GM18873 (cell line): ENCODE measurements around the gene RALGAPA1.
"Not testable (repeated sequence)": the region's sequence is repeated elsewhere in the genome, so short reads cannot be mapped to it uniquely, and the experiment has no call there.

ENCODE experiments used
- ATAC-seq: cut with Tn5 transposase; IDR thresholded peaks from one replicate; pipeline ENCODE4 v1.9.1; 2021; ENCODE audit warnings: mild to moderate bottlenecking, moderate library complexity, moderate number of reproducible peaks; ENCODE audit not compliant: unreplicated experiment, low FRiP score

The RALGAPA1 gene

DNA sequence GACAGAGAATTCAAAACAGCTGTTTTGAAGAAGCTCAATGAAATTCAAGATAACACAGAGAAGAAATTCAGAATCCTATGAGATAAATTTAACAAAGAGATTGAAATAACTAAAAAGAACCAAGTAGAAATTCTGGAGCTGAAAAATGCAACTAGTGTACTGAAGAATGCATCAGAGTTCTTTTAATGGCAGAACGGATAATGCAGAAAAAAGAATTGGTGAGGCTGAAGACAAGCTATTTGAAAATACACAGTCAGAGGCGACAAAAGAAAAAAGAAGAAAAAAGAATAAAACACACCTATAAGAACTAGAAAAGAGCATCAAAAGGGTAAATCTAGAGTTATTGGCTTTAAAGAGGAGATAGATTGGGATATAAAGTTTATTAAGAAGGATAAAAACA, 171.8 kb downstream of the RALGAPA1 start:
- no peak for ATAC-seq

DNA sequence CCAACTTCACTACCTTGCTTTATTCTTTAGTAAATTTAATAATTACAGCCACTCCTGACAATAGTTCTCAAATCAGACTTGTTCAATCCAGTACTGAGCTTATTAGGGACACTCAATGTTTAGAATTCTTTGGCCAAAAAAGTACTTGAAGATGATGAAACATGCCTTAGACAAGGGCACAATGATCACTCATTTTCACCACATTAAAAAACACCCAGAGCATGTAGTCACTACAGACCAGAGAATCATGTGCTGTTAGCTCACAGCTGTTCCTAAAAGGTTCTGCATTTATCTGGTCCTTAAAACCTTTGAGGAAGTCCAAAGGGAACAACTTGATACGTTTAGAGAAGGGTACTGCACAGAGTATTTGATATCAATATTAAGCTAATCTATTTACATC, 176.4 kb downstream of the RALGAPA1 start:
- no peak for ATAC-seq

DNA sequence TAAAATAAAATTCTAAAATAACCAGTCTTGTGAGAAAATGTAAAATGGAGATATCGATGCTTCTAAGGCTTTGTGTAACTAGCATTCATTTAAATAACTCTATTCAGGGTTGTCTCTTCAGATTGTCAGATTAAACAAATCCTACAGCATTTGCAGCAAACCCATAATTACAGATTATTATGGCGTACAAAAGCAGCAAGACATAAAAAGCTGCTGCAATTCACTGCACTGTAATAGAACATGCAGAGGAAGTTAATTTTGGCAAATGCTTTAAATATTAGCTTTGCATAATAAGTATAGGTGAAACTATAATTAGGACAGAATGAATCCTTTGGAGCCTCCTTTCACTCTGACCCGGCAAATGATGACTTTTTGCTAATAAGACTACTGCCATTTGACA, 176.8 kb downstream of the RALGAPA1 start:
- no peak for ATAC-seq

DNA sequence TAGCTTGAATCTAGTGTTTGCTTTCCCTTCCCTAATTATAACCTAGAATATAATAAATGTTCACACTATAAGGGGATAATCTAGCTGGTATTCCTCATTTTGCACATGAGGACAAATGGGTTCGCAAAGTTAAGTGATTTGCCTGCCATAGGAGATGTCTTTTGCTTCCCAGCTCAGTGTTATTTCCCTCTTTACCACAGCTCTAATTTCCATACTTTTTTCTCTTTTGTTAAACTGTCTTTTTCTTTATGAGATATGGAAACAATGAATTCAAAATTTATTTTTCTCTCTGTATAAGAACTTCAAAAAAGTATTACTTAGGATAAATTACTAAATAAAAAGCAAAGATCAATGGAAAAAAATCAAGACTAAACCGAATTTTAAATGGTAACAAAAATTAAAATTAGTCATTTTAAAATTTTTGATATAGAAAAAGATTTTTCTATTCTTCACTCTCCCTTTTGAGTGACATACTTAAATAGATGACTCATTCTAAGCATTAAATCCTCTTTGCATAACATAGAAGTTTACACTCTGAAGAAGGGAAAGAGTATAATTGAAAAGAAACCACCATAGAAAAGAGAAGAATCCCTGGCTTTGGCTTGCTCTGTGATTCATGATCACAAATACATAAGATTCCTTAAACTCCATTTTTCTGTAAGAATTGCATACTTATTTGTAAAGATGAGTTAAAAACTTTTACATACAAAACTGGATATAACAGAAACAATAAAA, 177.9 kb downstream of the RALGAPA1 start:
- ATAC-seq, result no peak

DNA sequence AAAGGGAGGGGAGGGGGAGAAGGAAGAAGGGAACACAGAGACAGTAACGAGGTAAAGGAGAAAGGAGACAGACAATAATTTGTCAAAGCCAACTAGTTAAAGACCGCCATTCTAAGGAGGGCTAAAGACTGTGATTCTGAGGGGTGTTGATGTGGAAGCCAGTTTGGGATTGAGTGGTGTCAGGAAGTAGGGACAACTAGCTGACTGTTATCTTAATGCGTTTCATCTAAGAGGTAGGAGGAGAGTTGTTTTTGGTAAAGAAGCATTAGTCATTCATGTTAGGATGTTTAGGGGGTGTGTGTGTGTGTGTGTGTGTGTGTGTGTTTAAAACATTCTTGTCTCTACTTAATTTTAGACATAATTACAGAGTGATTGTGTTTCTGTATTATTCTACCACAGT, 180.1 kb downstream of the RALGAPA1 start:
- no peak for ATAC-seq

DNA sequence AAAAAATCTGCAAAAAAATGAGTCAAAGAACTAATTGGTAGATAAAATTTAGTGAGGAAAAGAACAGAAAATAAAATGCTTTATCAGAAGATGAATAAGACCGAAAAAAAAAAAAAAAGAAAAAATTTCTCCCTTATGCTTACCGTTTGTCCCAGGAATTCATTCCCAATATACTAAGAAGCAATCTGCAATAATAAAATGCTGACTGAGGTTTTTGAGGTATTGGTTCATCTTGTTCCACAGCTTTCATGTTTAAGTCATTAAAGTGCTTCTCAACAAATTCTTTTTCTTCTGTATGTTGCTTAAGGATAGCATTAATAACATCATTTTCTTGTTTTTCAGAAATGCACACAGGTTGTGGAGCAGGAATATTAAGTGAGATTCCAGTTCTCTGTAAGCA, 182.1 kb downstream of the RALGAPA1 start:
- ATAC-seq, result not testable (repeated sequence)

DNA sequence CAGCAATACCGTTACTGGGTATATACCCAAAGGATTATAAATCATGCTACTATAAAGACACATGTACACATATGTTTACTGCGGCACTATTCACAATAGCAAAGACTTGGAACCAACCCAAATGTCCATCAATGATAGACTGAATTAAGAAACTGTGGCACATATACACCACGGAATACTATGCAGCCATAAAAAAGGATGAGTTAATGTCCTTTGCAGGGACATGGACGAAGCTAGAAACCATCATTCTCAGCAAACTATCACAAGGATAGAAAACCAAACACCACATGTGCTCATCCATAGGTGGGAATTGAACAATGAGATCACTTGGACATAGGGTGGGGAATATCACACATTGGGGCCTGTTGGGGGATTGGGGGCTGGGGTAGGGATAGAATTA, 187.1 kb downstream of the RALGAPA1 start:
- not testable (repeated sequence) for ATAC-seq

DNA sequence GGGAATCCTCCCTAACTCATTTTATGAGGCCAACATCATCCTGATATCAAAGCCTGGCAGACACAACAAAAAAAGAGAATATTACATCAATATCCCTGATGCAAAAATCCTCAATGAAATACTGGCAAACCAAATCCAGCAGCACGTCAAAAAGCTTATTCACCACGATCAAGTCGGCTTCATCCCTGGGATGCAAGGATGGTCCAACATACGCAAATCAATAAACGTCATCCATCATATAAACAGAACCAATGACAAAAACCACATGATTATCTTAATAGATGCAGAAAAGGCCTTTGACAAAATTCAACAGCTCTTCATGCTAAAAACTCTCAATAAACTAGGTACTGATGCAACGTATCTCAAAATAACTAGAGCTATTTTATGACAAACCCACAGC, 189.1 kb downstream of the RALGAPA1 start:
- ATAC-seq, result not testable (repeated sequence)

DNA sequence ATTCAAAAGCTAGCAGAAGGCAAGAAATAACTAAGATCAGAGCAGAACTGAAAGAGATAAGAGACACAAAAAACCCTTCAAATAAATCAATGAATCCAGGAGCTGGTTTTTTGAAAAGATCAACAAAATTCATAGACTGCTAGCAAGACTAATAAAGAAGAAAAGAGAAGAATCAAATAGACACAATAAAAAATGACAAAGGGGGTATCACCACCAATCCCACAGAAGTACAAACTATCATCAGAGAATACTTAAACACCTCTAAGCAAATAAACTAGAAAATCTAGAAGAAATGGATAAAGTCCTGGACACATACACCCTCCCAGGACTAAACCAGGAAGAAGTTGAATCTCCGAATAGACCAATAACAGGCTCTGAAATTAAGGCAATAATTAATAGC, 189.6 kb downstream of the RALGAPA1 start:
- not testable (repeated sequence) for ATAC-seq

DNA sequence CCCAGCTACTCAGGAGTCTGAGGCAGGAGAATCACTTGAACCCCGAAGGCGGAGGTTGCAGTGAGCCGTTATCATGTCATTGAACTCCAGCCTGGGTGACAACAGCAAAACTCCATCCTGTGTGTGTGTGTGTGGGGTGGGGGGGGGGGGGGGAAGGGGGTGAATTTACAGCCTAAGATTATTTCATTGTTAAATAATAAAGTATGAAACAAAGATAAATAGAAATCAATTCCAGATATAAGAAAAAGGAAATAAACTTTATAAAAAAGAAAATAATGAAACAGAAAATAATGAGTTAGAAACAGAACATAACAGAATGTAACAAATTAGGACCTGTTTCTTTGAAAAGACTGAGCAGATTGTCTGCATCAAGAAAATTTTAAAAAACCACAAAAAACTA, 191.6 kb downstream of the RALGAPA1 start:
- no peak for ATAC-seq

DNA sequence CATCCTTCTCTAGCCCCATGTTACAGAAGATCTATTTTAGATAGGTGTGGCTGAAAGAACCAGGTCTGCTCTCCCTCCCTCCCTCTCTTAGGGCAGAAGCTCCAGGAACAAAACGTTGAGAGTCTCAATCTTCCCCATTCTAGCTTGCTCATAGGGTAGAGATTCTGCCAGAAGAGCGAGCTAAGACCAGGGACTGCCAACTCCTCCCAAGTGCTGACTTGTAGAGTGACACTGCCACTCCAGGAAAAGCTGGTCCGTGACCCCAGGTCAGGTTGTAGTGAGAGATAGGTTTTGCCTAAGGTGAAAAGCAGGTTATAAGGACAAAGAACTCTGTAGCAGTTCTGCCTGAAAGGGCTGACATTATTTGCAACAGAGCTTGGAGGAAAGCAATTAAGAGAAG, 201.7 kb downstream of the RALGAPA1 start:
- ATAC-seq, result no peak

DNA sequence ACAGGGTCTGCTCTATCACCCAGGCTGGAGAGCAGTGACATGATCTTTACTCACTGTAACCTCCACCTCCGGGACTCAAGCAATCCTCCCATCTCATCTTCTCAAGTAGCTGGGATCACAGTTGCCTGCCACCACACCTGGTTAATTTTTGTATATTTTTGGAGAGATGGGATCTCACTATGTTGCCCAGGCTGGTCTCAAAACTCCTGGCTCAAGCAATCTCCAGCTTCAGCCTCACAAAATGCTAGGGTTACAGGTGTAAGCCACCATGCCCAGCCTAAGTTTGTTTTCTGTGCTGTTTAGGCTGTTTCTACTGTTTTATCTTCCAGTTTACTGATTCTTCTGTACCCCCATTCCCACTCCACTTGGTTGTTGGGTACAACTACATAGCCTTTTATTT, 208.8 kb downstream of the RALGAPA1 start:
- ATAC-seq, result no peak

DNA sequence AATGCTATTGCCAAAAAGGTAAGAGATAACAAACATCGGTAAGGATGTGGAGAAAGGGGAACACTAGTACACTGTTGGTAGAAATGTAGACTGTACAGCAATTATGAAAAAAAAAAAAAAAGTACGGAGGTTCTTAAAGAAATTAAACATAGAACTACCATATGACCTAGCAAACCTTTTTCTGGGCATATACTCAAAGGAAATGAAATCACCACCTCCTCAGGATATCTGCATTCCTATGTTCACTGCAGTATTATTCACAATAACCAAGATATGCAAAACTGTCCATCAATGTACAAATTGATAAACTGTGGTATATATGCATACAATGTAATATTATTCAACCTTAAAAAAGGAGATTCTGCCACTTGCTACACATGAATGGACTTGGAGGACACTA, 214.5 kb downstream of the RALGAPA1 start:
- ATAC-seq, result no peak

DNA sequence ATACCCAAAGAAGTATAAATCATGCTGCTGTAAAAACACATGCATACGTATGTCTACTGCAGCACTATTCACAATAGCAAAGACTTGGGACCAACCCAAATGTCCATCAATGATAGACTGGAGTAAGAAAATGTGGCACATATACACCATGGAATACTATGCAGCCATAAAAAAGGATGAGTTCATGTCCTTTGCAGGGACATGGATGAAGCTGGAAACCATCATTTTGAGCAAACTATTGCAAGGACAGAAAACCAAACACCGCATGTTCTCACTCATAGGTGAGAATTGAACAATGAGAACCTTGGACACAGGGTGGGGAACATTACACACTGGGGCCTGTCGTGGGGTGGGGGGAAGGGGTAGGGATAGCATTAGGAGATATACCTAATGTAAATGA, 221.7 kb downstream of the RALGAPA1 start:
- ATAC-seq, result not testable (repeated sequence)

DNA sequence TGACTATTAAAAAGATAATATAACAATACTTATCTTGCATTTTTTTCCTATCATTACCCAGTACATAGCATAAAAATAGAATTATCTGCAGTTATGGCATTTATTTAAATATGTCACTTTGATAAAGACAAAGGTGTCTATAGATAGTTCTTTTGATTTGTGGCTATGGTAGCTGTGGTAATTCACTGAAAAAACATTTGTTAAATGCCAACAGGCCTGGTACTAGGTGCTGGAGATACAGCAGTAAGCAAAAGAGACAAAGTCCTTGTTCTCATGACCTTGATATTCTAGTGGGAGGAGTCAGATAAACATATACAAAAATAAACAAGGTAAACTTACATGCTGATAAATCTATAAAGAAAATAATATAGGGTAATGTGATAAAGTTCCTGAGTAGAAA, 230.5 kb downstream of the RALGAPA1 start:
- no peak for ATAC-seq

DNA sequence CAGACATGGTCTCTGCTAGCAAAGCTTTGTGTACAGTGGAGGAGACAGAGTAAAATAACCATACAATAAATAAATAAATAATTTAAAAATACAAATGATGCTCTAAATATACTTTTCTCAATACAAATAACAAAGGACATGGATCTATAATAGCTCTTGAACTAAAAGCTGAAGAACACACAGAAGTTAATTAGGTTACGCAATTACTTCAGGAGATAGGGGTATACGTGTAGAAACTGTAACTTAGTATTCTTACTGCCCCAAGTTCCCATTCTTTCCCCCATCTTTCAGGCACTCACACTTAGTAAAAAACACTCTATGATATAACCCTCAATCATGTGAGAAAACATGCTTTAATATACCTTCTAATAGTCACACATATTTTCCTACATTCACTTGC, 231.0 kb downstream of the RALGAPA1 start:
- no peak for ATAC-seq

DNA sequence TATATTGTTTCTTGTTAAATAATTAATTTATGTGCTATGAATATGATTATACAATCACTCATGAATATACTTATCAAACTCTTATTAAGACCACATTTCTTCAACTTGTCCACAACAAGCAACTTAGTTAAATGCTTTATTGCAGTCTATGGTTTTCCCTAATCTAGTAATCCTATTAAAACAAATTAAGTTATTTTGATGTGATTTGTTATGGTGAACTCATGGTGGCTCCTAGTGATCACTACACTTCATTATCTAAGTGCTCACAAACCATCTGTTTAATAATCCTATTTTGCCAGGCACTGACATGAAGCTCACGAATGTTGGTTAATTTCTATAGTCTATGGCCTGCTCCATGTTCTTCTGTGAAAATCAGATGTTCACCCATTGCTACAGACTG, 232.2 kb downstream of the RALGAPA1 start:
- ATAC-seq, result no peak

DNA sequence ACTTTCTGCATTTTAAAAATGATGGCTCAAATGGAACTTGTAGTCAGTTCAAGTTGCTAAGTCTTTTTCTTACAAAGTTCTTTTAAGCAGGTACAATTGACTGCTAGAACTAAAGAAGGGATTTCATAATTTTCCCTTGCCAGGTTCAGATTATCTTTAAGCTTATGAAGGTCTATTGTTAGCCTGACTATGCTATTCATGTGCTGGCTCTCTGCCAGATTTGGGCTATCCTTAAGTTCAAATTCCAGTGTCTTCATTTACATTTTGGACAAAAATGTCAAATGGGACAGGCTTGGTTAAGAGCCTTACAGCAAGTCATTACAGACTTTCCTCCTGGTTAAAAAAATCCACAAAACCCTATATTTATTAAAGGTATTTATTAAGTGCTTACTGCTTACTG, 232.8 kb downstream of the RALGAPA1 start:
- no peak for ATAC-seq

DNA sequence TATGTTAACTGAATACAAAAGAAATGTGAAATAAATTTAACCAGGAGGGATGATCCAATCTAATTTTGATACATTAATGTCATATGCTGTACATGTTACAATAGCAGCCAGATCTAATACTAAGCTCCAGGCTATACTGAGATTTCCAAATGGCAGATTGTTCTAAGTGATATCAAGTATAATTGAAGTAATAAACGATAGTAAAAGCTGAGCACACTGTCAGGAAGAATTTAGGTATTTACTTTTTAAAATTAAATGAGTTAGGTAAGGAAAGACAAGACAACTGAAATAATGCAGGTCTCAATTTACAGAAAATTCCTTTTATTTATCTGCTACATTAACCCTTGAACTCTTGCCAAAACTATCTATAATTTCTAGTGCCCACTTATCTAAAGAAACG, 235.2 kb downstream of the RALGAPA1 start:
- no peak for ATAC-seq

DNA sequence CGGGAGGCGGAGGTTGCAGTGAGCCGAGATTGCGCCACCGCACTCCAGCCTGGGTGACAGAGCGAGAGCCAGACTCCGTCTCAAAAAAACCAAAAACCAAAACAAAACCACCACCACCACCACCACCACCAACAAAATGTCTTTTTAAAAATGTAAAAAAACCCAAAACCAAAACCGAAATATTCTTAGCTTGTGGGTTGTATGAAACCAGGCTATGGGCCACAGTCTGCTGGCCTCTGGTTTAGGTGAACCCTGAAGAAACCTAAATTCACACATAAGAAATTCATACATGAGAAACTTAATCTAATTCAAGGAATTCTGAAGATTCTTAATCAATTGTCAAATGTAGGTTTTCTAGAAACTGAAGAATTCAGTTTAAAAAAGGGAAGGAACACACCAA, 237.5 kb downstream of the RALGAPA1 start:
- no peak for ATAC-seq

DNA sequence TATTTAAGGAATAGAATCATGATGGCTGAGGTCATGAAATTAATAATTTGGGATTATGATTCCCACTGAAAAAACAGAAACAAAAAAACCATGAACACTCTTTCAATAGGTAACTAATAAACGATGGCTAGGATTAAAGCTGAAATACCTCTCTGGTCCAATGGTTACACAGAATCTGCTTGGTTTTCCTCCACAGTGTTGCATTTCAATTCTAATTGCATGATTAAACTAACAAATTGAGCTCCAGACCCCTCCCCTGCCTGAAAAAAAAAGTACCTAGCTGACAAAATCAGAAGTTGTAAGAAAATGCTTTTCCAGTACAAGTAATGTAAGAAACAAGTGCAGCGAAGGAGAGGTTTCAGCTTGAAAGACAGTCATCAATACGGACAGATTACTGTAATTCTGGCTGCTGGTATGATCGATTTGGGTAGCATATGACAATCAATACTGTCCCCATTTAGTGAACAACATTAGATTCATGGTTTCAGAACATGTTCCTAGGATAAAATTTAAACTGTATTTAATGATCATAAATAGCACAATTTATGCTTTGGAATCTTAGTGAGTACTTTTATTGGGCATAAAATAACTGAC, 243.1 kb downstream of the RALGAPA1 start:
- no peak for ATAC-seq

DNA sequence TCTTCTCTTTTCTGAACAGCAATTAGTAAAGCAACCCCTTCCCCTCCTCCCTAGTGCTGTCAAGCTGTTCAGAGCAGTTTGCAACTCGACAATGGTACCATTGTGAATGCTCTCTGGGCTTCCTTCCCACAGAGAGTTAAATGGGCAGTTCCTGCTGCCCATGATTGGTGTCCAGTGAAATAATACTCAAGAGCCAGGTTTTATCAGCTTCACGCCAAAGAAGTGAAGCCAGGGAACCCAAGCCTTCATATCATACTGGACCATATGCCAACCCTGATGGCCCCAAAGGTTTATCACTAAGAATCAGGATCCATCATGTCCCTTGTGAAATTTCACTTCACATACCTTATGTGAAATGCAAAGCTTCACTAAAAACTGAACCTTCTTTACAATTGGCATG, 250.4 kb downstream of the RALGAPA1 start:
- ATAC-seq, result no peak
